Measurements from ENCODE around the gene ACAT2.

GRCh38 chr6:159778542-159779103, 16.8 kb downstream of the ACAT2 start:
- TF ChIP-seq POLR2AphosphoS5 (IDR thresholded peaks at IDR 0.05; ENCODE audit: low read depth) (peak; percentile 46; the same call in 1 of the 2 replicates), CTCF (IDR thresholded peaks at IDR 0.05; ENCODE audit: insufficient read depth, low read length) (no peak), GABPA (IDR thresholded peaks at IDR 0.05; ENCODE audit: low read depth) (no peak), SPI1 (IDR thresholded peaks at IDR 0.05; ENCODE audit: borderline replicate concordance, low read depth) (no peak), REST (IDR thresholded peaks at IDR 0.05; ENCODE audit: insufficient replicate concordance, low read depth) (no peak)
